Measurements from ENCODE around the gene GPR137.
"Not testable (repeated sequence)": the region's sequence is repeated elsewhere in the genome, so short reads cannot be mapped to it uniquely, and the experiment has no call there.

The GPR137 gene

GRCh38 chr11:64284962-64285884, at the start of gene GPR137:
GPR137 (plus strand) TSS chr11:64285848; CDS start chr11:64286525, 677 bp downstream.
- peak; percentile 54 for FAIRE-seq
- DNase-seq (ENCODE audit: insufficient read length, low spot score): peak; percentile 78

- no peak for DNase-seq (ENCODE audit: insufficient read length, low spot score)
- no peak for FAIRE-seq
Observed at GRCh38 chr11:64237484-64237951, 48.1 kb upstream of the GPR137 start.

- FAIRE-seq (no peak), DNase-seq (ENCODE audit: insufficient read length, low spot score) (no peak)
Observed at GRCh38 chr11:64238076-64238475, 47.6 kb upstream of the GPR137 start.

- no peak for FAIRE-seq
Observed at GRCh38 chr11:64238999-64239398, 46.6 kb upstream of the GPR137 start.

GRCh38 chr11:64239662-64240434, 45.8 kb upstream of the GPR137 start:
- no peak for DNase-seq (ENCODE audit: insufficient read length, low spot score)
- no peak for FAIRE-seq

More at GRCh38 chr11:64238999-64239398, 46.6 kb upstream of the GPR137 start:
- no peak for DNase-seq (ENCODE audit: insufficient read length, low spot score)

GRCh38 chr11:64240435-64241240, 45.0 kb upstream of the GPR137 start, which contains the start of gene FKBP2:
FKBP2 (plus strand) TSS chr11:64241095; CDS start chr11:64242388, 1,293 bp downstream.
- DNase-seq (ENCODE audit: insufficient read length, low spot score): peak; percentile 95
- peak; percentile 64 for FAIRE-seq

- DNase-seq (ENCODE audit: insufficient read length, low spot score): no peak
- FAIRE-seq: no peak
Observed at GRCh38 chr11:64241241-64241490, 44.5 kb upstream of the GPR137 start.

GRCh38 chr11:64241491-64242374, 43.9 kb upstream of the GPR137 start:
- peak; percentile 64 for FAIRE-seq
- peak; percentile 87 for DNase-seq (ENCODE audit: insufficient read length, low spot score)

- DNase-seq (ENCODE audit: insufficient read length, low spot score): no peak
- FAIRE-seq: no peak
Observed at GRCh38 chr11:64243236-64243854, 42.3 kb upstream of the GPR137 start.

GRCh38 chr11:64244107-64244506, 41.5 kb upstream of the GPR137 start:
- no peak for DNase-seq (ENCODE audit: insufficient read length, low spot score)

GRCh38 chr11:64244966-64245365, 40.7 kb upstream of the GPR137 start:
- FAIRE-seq: no peak

More at GRCh38 chr11:64244107-64244506, 41.5 kb upstream of the GPR137 start:
- FAIRE-seq: no peak

GRCh38 chr11:64245401-64245796, 40.2 kb upstream of the GPR137 start:
- no peak for DNase-seq (ENCODE audit: insufficient read length, low spot score)
- FAIRE-seq: no peak

More at GRCh38 chr11:64244966-64245365, 40.7 kb upstream of the GPR137 start:
- DNase-seq (ENCODE audit: insufficient read length, low spot score): no peak

GRCh38 chr11:64245797-64246620, 39.6 kb upstream of the GPR137 start:
- FAIRE-seq: no peak
- DNase-seq (ENCODE audit: insufficient read length, low spot score): peak; percentile 71

- not testable (repeated sequence) for DNase-seq (ENCODE audit: insufficient read length, low spot score); FAIRE-seq
Observed at GRCh38 chr11:64246621-64246870, 39.1 kb upstream of the GPR137 start.

GRCh38 chr11:64246871-64247728, 38.5 kb upstream of the GPR137 start, which contains the start of gene PPP1R14B:
PPP1R14B (minus strand) TSS chr11:64246943; CDS start chr11:64246673, 270 bp downstream.
- peak; percentile 28 for FAIRE-seq
- DNase-seq (ENCODE audit: insufficient read length, low spot score): peak; percentile 74

GRCh38 chr11:64247729-64248531, 37.7 kb upstream of the GPR137 start:
- no peak for DNase-seq (ENCODE audit: insufficient read length, low spot score)
- no peak for FAIRE-seq

- FAIRE-seq: no peak
- no peak for DNase-seq (ENCODE audit: insufficient read length, low spot score)
Observed at GRCh38 chr11:64248578-64248977, 37.1 kb upstream of the GPR137 start.

All from HTR-8/SVneo (cell line).